ENCODE results near the gene ROPN1L.
A peak's percentile ranks its signal among the peaks of the same experiment; 100 is the strongest.
"Not testable (repeated sequence)": the region's sequence is repeated elsewhere in the genome, so short reads cannot be mapped to it uniquely, and the experiment has no call there.

ROPN1L gene

DNA sequence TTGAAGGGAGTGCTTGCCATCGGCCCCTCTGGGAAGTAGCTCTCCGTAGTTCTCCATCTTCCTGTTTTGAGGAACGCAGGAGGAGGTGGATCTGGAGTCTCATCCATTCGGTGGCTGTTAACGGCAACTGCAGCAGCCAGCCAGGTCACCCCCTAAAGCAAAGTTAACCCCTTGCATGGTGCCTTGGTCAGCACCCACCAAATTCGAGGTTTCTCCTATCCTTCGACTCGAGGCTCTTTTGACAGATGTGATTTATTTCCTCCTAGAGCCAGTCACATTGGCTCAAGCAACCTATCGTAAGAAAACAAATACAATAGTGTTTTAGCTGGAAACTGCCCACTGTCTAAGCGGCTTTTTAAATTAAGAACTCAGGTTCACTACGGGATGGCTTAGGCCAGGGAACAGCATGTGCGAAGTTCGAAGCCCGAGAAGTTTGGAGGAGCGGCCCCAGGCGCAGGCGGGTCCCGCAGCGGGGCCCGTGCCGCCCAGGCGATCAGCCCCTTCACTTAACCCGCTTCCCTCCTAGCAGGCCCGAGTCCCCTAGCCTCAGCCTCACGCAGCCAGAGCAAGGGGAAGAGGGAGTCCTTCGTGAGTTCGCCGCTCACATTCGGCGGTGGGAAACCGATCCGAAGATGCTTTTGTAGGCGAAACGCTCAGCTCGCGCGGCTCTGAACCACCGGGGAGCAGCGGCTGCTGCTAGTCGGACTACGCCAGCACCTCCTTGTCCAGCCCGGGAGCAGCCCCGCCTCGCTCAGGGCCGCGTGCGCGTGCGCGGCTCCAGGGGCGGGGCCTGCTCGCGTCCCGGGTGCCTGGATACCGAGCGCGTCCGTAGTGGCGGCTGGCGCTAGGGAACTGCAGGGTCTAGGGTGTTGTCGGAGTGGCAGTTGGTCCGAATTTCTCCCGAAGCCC is at the start of gene ROPN1L:
TSS of gene ROPN1L (plus strand) at position 797 of the 909 bp plus-strand sequence. CDS start 289 bp downstream, outside the sequence.
- DNase-seq (ENCODE audit: low read depth) = peak; percentile 31

DNA sequence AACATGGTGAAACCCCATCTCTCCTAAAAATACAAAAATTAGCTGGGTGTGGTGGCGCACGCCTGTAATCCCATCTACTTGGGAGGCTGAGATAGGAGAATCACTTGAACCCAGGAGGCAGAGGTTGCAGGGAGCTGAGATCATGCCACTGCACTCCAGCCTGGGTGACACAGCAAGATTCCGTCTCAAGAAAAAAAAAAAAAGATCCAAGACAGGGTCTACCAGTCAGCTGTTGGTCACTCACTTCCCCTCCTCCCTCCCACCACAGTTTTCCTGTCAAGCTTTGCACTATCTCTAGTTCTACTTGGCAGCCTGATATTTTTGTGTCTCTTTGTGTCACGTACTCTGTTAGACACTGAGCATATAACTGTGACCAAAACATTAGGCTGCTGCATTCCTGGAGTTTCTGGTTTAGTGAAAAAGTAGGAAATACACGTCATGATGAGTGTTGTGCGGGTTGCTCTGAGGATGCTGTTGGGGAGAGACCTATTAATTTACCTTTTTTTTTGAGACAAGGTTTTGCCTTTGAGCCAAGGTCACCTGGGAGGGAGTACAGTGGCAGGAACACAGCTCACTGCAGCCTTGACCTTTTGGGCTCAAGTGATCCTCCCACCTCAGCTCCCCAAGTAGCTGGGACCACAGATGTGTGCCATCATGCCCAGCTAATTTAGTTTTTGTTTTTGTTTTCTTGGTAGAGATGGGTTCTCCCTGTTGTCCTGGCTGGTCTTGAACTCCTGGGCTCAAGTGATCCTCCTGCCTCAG is 48.9 kb upstream of the ROPN1L start:
- not testable (repeated sequence) for DNase-seq (ENCODE audit: low read depth)

DNA sequence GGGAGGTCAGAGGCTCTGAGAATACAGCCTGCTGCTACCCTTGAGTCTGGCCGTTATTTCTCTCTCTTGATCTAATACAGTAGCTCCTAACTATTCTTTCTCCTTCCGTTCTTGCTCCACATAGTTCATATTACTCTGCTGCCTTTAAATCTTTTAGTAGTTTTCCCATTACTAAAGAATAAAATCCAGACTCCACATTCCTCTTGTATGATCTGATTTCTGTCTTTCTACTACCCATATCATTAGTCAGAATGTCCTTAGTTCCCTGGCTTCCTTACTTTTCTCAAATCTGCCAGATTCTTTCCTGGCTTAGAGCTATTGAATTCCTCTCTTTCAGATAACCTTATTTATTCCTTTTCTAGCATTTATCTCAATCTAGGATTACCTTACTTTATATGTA is 48.2 kb upstream of the ROPN1L start:
- no peak for DNase-seq (ENCODE audit: low read depth)

DNA sequence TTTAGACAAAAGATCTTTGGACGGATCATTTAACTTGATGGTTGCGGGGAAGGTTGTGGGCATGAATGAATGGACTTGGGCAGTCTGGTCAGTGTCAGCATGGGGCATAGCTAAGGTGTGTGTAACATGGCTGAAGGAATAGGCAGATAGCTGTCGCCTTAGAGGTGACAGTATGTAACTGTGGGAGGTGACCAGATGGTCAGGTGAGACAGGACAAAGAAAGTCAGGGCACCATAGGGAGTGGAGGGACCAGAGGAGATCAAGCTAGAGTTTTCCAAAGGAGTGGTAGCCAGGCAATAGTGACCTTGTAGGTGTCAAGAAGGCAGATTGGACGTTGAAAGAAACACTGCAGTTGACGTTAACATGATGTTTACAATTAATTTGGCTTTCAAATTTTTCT is 45.1 kb upstream of the ROPN1L start:
- DNase-seq (ENCODE audit: low read depth) = no peak

DNA sequence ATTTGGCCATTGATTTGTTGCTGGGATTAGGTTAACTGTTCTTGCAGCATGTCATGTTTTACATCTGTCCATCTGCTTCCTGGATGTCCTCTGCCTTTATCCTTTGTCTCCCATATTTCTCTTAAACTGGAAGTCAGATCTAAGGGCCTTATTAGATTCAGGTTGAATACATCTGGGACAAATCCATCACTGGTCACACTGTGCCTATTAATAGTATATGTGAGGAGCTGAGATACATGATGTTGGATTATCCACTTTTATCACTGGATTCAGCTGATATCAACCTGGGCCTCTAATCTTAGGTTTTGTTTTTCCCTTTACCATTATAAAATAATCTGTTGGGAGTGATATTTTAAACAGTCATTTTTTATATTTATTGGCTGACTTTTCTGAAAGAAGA is 41.8 kb upstream of the ROPN1L start:
- DNase-seq (ENCODE audit: low read depth) = no peak

GRCh38 chr5:10400411-10400810 is 41.3 kb upstream of the ROPN1L start:
- DNase-seq (ENCODE audit: low read depth) = no peak

DNA sequence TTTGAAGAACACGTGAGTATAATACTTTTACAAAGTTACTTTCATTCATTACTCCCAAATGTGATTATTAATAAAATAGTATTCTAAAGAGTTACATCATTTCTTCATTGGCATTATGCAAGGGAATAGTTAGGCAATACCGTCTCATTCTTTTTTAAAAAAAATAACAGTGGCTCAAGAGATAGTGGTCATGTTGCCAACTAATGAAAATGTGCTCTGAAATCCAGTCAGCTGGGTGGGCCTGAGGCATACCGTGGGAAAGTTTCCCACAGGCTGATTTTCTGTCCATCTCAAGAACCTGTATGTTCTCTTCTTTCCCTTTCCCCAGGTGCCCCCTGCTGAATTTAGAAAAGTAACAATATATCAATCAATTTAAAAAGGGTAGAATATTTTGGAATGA is 40.8 kb upstream of the ROPN1L start:
- DNase-seq (ENCODE audit: low read depth) = no peak

DNA sequence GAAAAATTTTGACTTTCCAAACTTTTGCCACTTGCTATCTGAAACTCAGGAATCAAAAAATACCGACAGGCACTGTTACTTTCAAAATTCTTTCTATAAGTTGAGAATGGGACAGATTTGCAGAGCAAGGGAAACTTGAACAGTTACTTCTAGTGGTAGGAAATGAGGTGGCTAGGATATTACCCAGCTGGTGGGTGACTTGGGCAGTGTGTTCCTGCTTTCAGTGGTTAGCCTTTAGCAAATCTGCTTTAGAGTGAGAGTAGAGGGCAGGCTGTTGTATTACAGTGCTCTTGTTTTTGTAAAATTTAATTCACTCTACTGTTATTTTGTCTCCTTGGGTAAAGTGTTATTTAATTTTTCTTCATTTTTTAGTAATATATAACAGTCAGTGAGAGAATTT is 40.2 kb upstream of the ROPN1L start:
- no peak for DNase-seq (ENCODE audit: low read depth)

GRCh38 chr5:10403829-10404228 is 37.9 kb upstream of the ROPN1L start:
- DNase-seq (ENCODE audit: low read depth) = no peak

- no peak for DNase-seq (ENCODE audit: low read depth)
Measured at GRCh38 chr5:10406651-10407050, 35.0 kb upstream of the ROPN1L start.

DNA sequence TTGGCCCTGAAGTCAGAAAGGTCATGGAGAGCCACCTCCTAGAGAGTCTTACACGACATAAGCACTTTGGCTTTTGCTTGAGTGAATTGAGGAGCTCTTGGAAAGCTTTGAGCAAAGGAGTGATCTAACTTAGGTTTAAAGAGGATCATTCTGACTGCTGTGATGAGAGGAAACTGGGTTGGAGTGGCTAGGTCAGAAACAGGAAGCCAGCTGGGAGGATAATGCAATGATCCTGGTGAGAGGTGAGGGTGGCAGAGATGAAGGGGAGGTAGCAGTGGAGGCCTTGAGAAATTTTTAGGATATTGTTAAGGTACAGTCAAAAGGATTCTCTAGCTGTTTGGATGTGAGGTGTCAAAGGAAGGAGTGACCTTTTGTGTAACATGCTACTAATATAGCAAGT is 32.2 kb upstream of the ROPN1L start:
- DNase-seq (ENCODE audit: low read depth) = no peak

DNA sequence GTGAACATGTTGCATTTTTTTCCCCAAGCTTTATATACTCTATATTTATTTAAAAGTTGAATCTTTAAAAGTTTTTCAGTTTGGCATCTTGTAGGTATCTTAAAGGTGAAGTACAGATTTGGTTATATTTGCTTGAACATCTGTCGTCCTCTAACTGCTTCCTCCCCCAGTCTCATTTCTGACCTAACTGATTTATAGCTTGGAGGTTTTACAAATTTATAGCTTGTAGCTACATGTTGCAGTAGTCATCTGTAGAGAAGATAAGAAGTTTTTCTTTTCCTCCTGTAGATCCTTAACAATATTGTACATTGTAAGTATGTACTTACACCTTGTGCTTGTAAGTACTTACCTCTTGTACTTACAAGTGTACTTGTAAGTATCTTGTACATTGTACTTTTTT is 31.0 kb upstream of the ROPN1L start:
- no peak for DNase-seq (ENCODE audit: low read depth)

- DNase-seq (ENCODE audit: low read depth) = no peak
Measured at GRCh38 chr5:10411336-10411735, 30.3 kb upstream of the ROPN1L start.

DNA sequence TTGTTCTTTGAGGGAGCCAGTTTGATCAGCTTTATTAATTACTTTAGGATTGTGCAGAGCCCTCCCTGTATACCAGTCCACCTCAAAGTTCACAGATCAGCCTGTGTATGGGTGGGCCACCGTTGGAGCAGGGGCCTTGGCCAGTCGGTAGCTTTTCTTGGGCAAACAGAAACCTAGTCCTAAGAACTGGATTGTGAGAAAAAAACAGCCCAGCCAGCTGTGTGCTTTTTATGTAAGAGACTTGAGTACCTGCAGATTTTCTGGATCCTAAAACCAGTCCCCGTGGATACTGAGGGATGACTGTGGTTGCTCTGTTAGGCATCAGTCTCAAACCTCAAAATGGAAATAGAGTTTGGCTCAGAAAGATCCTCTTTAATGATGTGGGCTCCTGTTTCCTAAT is 24.8 kb upstream of the ROPN1L start:
- DNase-seq (ENCODE audit: low read depth) = no peak

DNA sequence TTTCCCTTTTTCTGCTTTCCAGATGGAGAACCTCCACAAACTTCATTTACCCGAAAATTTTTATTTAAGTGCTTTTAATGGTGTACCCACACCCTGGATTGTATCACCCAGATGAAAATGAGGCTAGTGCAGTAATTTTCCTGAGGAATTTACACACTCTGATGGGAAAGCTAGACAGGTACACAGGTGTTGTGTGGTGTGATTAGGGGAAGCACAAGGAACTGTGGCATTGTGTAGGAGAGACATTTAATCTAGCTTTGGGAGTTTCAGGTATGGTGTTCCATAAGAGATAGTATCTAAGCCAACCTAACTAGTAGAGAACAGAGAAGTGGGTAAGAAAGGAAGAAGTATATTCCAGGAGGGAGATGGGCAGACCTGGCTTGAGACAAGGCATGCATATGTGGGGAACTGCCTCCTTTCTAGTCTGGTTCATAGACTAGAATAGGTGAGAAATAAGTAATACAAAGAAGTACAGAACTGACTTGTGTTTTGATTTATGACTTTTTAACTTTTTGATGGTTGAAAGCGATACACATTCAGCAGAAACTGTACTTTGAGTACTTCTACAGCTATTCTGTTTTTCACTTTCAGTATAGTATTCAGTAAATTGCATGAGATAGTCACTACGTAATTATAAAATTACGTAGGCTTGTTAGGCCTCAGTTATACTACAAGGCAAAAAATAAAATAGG is 22.9 kb upstream of the ROPN1L start:
- DNase-seq (ENCODE audit: low read depth) = no peak

DNA sequence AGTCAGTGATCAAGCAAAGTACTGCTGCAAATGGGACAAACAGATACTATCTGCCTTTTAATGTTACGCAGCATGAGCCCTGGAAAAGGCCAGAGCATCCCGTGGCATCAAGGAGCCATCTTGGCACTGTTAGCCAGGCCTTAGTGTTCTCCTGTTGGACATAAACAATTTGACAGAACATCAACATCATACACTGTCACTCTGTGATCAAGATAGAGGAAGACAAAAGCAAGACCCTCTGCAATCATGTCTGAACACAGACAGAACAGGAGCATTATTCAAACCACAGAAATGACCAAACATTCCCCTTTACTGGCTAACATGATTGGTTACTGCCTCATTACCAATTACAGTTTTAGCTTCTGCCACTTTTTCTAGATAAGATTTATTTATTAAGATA is 21.2 kb upstream of the ROPN1L start:
- no peak for DNase-seq (ENCODE audit: low read depth)

GRCh38 chr5:10420932-10421331 is 20.7 kb upstream of the ROPN1L start:
- no peak for DNase-seq (ENCODE audit: low read depth)

GRCh38 chr5:10421896-10422691 is 19.6 kb upstream of the ROPN1L start:
- DNase-seq (ENCODE audit: low read depth) = no peak

GRCh38 chr5:10423022-10423421 is 18.7 kb upstream of the ROPN1L start:
- no peak for DNase-seq (ENCODE audit: low read depth)

DNA sequence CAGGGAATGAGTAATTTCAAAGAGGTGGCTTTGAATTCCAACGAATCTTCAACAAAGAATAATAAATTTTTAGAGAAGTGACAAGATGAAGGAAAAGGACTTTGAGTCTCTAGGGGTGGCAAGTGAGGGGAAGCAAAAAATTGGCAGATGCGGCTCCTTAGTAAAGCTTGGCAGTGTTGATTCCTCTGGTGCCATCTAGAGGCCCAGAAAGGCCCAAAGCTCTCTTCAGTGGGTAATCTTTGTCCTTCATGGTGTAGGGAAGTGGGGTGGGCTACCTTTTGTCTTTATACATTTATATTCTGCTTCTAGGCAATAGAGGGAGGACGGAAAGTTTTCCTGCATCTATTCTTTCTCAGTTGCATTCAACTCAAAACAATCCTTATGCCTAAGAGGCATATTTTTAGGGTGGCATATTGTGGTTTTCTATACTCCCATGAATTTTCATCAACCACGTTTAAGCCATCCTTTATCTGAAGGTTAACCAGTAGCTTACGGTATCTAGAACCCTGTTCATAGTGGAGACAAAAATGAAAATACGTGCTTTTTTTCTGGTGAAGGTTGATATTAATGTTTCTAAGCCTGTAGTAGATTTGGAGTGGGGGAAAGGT is 17.5 kb upstream of the ROPN1L start:
- no peak for DNase-seq (ENCODE audit: low read depth)

DNA sequence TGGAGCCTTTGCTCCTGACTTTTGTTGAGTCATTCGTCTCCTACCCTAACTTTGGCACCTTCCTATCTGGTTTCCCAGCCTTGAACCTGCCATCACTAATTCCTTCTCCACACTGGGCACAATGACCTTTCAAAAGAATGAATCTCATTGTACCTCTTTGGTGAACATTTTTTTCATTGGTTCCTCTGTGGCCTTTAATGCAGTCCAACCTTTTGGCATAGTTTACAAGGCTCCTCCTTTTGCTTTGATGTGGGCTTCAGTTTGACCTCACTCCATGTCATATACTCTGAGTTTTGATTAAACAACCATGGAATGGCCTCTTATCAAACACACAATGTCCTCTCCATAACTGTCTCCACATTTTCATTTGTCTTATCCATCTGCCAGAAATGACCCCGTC is 14.5 kb upstream of the ROPN1L start:
- DNase-seq (ENCODE audit: low read depth) = no peak

Measured in stimulated activated CD8-positive, alpha-beta memory T cell treated with anti-CD3 and anti-CD28 coated beads, Interleukin-15, amount 100 ng/mL, for 1 hour (primary cell).